ENCODE measurements around the gene CHCHD3. TPM values are rescaled to one million over a fixed set of nuclear protein-coding genes. Genes with fewer than 3 reads are reported as not detected.

The CHCHD3 gene
- total RNA-seq, 1 donor from 2014 or later = 209 TPM

DNA sequence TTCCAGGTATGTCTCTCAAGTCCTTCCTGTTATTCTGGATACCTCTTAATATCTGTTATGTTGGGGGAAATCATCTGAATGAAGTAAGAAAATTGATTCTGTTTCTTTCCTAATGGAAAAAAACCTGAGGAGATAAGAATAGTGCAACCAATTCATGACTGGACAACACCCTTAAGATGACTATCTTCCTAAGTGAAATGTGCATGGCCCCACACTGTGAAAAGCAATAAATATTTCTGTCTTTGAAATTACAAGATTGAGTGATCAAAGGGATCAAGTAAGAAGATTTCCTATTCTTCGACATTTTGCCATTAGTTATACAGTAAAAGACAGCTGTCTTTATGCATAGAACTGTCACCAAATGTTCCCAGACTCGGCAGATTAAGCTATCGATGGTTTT, 73.9 kb downstream of the CHCHD3 start:
- no peak for DNase-seq

DNA sequence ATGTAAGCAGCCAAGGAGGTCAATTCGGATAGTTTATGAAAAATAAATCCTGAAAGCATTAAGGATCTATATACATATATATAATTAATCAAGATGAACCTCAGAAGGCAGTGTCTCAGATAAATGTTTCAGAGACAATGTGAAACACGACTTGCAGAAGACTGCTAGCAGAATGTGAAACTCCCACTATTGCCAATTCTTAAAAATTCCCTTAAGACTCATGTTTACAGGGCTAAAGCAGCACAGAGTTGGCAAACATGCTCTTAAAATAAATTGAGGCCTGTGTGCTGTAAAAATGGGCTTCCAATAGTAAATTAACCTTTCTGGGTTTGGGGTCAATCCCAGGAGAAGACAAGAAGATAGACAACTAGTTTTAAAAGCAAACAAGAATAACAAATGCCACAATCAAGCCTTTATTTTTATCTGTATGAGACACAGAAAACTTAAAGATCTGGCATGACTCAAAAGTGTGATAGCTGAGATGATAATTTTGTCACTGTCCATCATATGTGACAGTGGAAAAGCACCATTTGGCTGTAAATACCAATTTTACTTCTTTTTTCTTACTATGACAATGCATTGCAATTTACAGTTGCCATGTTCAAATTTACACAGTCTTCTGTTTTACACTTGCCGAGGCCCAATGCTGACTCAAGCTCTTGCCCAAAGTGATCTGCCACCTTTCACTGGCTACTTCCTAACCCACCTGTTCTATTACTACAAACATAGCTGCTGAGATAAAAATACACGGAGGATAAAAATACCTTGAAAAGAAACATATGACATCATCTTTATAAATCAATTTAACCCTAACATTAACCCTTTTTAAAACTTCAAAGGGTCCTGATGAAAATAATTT, 78.6 kb downstream of the CHCHD3 start:
- DNase-seq = no peak
- Histone ChIP-seq H3K9me3 (replicated peaks) (peaks cover 13% of the 10 kb centered on the region), H3K4me1 (peaks cover 42% of the 10 kb centered on the region), H3K4me3 (no peak overlapping the region), H3K27me3 (ENCODE audit: low read depth) (no peaks in the 10 kb centered on the region), H3K27ac (replicated peaks) (no peak overlapping the region), H3K36me3 (no peaks in the 10 kb centered on the region)
- TF ChIP-seq, protein P1, sequence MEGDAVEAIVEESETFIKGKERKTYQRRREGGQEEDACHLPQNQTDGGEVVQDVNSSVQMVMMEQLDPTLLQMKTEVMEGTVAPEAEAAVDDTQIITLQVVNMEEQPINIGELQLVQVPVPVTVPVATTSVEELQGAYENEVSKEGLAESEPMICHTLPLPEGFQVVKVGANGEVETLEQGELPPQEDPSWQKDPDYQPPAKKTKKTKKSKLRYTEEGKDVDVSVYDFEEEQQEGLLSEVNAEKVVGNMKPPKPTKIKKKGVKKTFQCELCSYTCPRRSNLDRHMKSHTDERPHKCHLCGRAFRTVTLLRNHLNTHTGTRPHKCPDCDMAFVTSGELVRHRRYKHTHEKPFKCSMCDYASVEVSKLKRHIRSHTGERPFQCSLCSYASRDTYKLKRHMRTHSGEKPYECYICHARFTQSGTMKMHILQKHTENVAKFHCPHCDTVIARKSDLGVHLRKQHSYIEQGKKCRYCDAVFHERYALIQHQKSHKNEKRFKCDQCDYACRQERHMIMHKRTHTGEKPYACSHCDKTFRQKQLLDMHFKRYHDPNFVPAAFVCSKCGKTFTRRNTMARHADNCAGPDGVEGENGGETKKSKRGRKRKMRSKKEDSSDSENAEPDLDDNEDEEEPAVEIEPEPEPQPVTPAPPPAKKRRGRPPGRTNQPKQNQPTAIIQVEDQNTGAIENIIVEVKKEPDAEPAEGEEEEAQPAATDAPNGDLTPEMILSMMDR (IDR thresholded peaks at IDR 0.05; ENCODE audit: borderline replicate concordance) = no peak
- intact Hi-C loops (cut with micrococcal nuclease) = no loop called here

More for the DNA sequence above, 73.9 kb downstream of the CHCHD3 start:
- TF ChIP-seq, protein P1 (IDR thresholded peaks at IDR 0.05; ENCODE audit: borderline replicate concordance) = no peak
- intact Hi-C loops (cut with micrococcal nuclease) = no loop called here
- Histone ChIP-seq H3K27ac (replicated peaks) (no peak overlapping the region), H3K4me1 (peaks cover 22% of the 10 kb centered on the region), H3K27me3 (ENCODE audit: low read depth) (no peaks in the 10 kb centered on the region), H3K4me3 (no peak overlapping the region), H3K9me3 (replicated peaks) (peaks cover 13% of the 10 kb centered on the region), H3K36me3 (no peaks in the 10 kb centered on the region)

DNA sequence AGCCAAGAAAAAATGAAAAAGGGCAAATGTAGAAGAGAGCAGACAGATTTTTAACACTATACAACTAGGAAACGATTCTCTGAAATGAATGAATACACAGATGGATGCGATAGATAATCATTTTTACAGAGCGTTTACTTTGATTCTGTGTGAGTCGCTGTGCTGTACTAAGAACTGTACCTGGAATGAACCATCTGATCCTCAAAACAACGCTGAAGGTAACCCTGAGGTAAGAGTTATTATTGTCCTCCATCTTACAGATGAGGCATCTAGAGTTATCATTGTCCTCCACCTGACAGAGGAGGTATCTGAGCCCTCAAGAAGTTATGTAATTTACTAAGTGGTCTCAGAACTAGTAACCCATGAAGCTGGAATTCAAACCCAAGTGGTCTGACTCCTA, 80.2 kb downstream of the CHCHD3 start:
- H3K4me1 ChIP-seq = peaks cover 50% of the 10 kb centered on the region
- intact Hi-C loops (cut with micrococcal nuclease) = no loop called here

DNA sequence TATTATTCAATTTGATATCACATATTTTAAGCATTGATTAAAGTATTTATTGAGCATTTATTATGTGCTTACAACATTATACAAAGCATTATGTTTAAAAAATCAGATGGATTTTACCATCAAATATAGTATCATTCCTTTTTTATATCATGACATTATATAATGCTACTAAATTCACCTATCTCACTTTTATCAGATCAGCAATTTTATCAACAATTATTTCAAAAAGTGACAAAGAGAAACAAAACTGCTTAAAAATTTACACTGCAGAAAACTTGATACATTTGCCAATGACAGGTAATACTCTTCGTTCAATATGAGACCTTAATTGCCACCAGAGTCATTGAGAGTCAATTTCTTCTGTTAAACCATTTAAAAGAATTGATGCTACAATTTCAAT, 82.0 kb downstream of the CHCHD3 start:
- H3K27me3 ChIP-seq (ENCODE audit: low read depth) = no peaks in the 10 kb centered on the region

More for the DNA sequence above, 80.2 kb downstream of the CHCHD3 start:
- Histone ChIP-seq H3K9me3 (replicated peaks) (peaks cover 13% of the 10 kb centered on the region), H3K36me3 (no peaks in the 10 kb centered on the region), H3K27me3 (ENCODE audit: low read depth) (no peaks in the 10 kb centered on the region), H3K27ac (replicated peaks) (no peak overlapping the region), H3K4me3 (no peak overlapping the region)
- TF ChIP-seq, protein P1 (IDR thresholded peaks at IDR 0.05; ENCODE audit: borderline replicate concordance) = no peak
- DNase-seq = no peak

DNA sequence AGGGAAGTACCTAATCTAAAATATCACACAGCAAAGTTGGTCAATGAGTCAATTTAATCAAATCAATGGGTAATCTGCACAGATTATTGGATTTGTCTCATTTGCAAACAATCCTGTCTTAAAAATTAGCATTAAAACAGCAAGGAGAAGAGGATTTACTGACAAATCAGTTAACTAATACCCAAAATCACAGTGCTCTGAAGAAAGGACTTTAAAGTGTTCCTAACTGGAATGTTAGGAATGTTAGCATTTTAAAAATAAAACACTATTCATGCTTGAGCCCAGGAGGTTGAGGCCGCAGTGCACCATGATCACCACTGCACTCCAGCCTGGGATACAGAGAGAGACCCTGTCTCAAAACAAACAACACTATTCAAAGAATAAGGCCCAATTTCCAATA, 83.1 kb downstream of the CHCHD3 start:
- DNase-seq = no peak
- H3K36me3 ChIP-seq = no peaks in the 10 kb centered on the region
- H3K27me3 ChIP-seq (ENCODE audit: low read depth) = no peaks in the 10 kb centered on the region
- peaks cover 74% of the 10 kb centered on the region for H3K4me1 ChIP-seq
- no peak overlapping the region for H3K27ac ChIP-seq (replicated peaks)
- TF ChIP-seq, protein P1 (IDR thresholded peaks at IDR 0.05; ENCODE audit: borderline replicate concordance) = no peak
- no peaks in the 10 kb centered on the region for H3K9me3 ChIP-seq (replicated peaks)
- no peak overlapping the region for H3K4me3 ChIP-seq
- intact Hi-C loops (cut with micrococcal nuclease) = no loop called here

More for the DNA sequence above, 82.0 kb downstream of the CHCHD3 start:
- no peaks in the 10 kb centered on the region for H3K36me3 ChIP-seq
- H3K4me3 ChIP-seq = no peak overlapping the region
- TF ChIP-seq, protein P1 (IDR thresholded peaks at IDR 0.05; ENCODE audit: borderline replicate concordance) = no peak
- intact Hi-C loops (cut with micrococcal nuclease) = no loop called here
- H3K4me1 ChIP-seq = peaks cover 63% of the 10 kb centered on the region
- no peak overlapping the region for H3K27ac ChIP-seq (replicated peaks)
- H3K9me3 ChIP-seq (replicated peaks) = no peaks in the 10 kb centered on the region
- DNase-seq = no peak
